ENCODE data around the gene CCDC92.

DNA sequence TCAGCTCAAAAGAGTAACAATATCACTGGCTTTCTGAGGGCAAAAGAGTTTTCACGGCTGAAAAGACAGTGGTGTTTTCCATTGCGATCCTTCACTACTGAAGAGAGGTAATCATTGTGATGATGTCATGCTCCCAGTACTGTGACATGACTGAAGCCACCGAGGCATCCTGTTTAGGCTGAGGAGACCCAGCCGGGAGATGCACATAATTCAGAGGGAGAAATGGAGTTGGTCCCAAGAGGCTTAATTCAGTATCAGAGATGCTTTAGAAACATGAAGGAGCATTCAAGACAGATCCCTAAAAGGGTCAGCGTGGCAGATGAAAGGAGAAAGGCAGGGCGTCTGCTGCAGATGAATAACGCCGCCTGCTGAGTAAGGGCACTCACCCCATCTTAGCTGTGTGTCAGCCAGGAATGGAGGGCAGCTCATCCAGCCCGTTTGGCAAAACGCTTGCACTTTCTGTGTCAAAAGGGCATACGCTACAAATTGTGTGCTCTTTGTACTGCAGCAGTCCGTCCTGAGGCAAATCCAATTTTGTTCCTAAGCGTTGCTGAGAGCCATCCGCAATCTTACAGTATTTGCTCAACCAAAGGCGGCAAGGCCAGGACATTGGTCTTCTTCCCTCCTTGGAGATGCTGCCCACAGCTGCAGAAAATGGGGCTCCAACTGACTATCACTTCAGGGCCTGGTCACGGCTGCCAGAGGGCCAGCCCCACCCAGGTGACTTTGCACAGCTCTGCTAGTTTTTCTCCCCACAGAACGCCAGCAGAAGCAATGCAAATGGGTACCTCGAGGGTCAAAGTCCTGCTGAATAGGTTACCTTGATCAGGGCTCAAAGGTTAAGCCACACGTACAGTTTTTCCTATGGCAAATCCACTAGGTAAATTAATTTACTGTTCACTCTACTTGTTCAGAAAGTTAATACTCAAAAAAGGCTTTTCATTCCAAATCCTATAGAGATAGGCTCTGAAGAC, 23.5 kb downstream of the CCDC92 start:
- TF ChIP-seq, protein P1, sequence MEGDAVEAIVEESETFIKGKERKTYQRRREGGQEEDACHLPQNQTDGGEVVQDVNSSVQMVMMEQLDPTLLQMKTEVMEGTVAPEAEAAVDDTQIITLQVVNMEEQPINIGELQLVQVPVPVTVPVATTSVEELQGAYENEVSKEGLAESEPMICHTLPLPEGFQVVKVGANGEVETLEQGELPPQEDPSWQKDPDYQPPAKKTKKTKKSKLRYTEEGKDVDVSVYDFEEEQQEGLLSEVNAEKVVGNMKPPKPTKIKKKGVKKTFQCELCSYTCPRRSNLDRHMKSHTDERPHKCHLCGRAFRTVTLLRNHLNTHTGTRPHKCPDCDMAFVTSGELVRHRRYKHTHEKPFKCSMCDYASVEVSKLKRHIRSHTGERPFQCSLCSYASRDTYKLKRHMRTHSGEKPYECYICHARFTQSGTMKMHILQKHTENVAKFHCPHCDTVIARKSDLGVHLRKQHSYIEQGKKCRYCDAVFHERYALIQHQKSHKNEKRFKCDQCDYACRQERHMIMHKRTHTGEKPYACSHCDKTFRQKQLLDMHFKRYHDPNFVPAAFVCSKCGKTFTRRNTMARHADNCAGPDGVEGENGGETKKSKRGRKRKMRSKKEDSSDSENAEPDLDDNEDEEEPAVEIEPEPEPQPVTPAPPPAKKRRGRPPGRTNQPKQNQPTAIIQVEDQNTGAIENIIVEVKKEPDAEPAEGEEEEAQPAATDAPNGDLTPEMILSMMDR (IDR thresholded peaks at IDR 0.05; ENCODE audit: poor library complexity, severe bottlenecking) = no peak
- TF ChIP-seq REST (IDR thresholded peaks at IDR 0.05; ENCODE audit: borderline replicate concordance) (no peak), TAF1 (IDR thresholded peaks at IDR 0.05; ENCODE audit: low read depth) (no peak), EZH2 (IDR thresholded peaks at IDR 0.05; ENCODE audit: borderline replicate concordance, insufficient read depth, low read length, poor library complexity, severe bottlenecking) (no peak), SMC3 (conservative IDR thresholded peaks at IDR 0.05; ENCODE audit: poor library complexity) (no peak), POLR2AphosphoS5 (IDR thresholded peaks at IDR 0.05) (no peak), EP300 (conservative IDR thresholded peaks at IDR 0.05; ENCODE audit: poor library complexity, severe bottlenecking) (no peak)
